LNCAP (cell line): ENCODE results near the gene EPM2AIP1.

Source experiments
- CTCF ChIP-seq: fragments of 450-650 bp; IDR thresholded peaks from 2 replicates; pipeline ENCODE4 v1.5.1; 2017; ENCODE audit warnings: mild to moderate bottlenecking

Gene EPM2AIP1

GRCh38 chr3:36992806-36993325 is at the start of gene EPM2AIP1:
EPM2AIP1 (minus strand) TSS chr3:36993131; CDS start chr3:36993077, 54 bp downstream.
- no peak; the same call in 1 of the 2 replicates for TF ChIP-seq CTCF

- TF ChIP-seq CTCF = no peak
These were observed 48.7 kb upstream of the EPM2AIP1 start for GRCh38 chr3:37041546-37042195.

- TF ChIP-seq CTCF = no peak
These were observed 47.3 kb upstream of the EPM2AIP1 start for GRCh38 chr3:37040231-37040630.

GRCh38 chr3:37039161-37039846 is 46.4 kb upstream of the EPM2AIP1 start:
- no peak for TF ChIP-seq CTCF

- TF ChIP-seq CTCF = no peak
These were observed 44.4 kb upstream of the EPM2AIP1 start for GRCh38 chr3:37037352-37037751.

- no peak for TF ChIP-seq CTCF
These were observed 40.0 kb upstream of the EPM2AIP1 start for GRCh38 chr3:37032961-37033360.

GRCh38 chr3:37031096-37031682 is 38.3 kb upstream of the EPM2AIP1 start:
- TF ChIP-seq CTCF = no peak
